GM13976 (cell line): ENCODE measurements around the gene ERO1B.

Source experiments
- DNase-seq: peaks from one replicate; pipeline ENCODE4 v3.0.0; 2012; ENCODE audit warnings: low spot score
- CTCF ChIP-seq: IDR thresholded peaks from 2 replicates; pipeline ENCODE4 v1.5.1; 2012; ENCODE audit warnings: borderline replicate concordance, mild to moderate bottlenecking; ENCODE audit not compliant: insufficient read depth; ENCODE audit errors: extremely low read depth, missing control alignments, control extremely low read depth
- in situ Hi-C: fragments of 300-500 bp; cut with MboI; formaldehyde crosslinking; loops from one replicate; pipeline ENCODE4 v1.12.0; 2022; ENCODE audit warnings: low sequenced_read_pairs, mixed read lengths, inconsistent platforms; ENCODE audit not compliant: unreplicated experiment

The ERO1B gene

GRCh38 chr1:236313427-236313826, 31.7 kb upstream of the ERO1B start:
- DNase-seq: no peak
- TF ChIP-seq CTCF: no peak
- in situ Hi-C loops: no loop called here

GRCh38 chr1:236311040-236311439, 29.3 kb upstream of the ERO1B start:
- no peak for DNase-seq
- TF ChIP-seq CTCF: no peak
- in situ Hi-C loops: no loop called here

- DNase-seq: no peak
- no peak for TF ChIP-seq CTCF
- in situ Hi-C loops: no loop called here
Measured at GRCh38 chr1:236308827-236309226, 27.1 kb upstream of the ERO1B start.

GRCh38 chr1:236307435-236307834, 25.7 kb upstream of the ERO1B start:
- DNase-seq: no peak
- TF ChIP-seq CTCF: no peak
- in situ Hi-C loops: no loop called here

- in situ Hi-C loops: no loop called here
- no peak for TF ChIP-seq CTCF
- DNase-seq: no peak
Measured at GRCh38 chr1:236304682-236305081, 22.9 kb upstream of the ERO1B start.

GRCh38 chr1:236303675-236304074, 21.9 kb upstream of the ERO1B start:
- peak; percentile 25 for TF ChIP-seq CTCF
- peak; percentile 60 for DNase-seq
- in situ Hi-C loops: no loop called here

GRCh38 chr1:236302941-236303340, 21.2 kb upstream of the ERO1B start:
- DNase-seq: no peak
- no peak for TF ChIP-seq CTCF
- in situ Hi-C loops: no loop called here
